Cortex of kidney (tissue), 1 donor: ENCODE results near the gene AHNAK2.
A peak's percentile ranks its signal among the peaks of the same experiment; 100 is the strongest.
"Not testable (repeated sequence)": the region's sequence is repeated elsewhere in the genome, so short reads cannot be mapped to it uniquely, and the experiment has no call there.

ENCODE experiments used
- DNase-seq: peaks from one replicate; lab custom pipeline; 2025; lab: John Stamatoyannopoulos, UW

AHNAK2 gene

GRCh38 chr14:104977681-104978653, at the start of gene AHNAK2:
TSS of gene AHNAK2 (minus strand) at chr14:104978374. CDS start at chr14:104978237, 137 bp downstream.
- DNase-seq = no peak

- DNase-seq = not testable (repeated sequence)
Measured at GRCh38 chr14:105027718-105028117, 49.5 kb upstream of the AHNAK2 start.

GRCh38 chr14:105026802-105027563, 48.8 kb upstream of the AHNAK2 start:
- DNase-seq = no peak

DNA sequence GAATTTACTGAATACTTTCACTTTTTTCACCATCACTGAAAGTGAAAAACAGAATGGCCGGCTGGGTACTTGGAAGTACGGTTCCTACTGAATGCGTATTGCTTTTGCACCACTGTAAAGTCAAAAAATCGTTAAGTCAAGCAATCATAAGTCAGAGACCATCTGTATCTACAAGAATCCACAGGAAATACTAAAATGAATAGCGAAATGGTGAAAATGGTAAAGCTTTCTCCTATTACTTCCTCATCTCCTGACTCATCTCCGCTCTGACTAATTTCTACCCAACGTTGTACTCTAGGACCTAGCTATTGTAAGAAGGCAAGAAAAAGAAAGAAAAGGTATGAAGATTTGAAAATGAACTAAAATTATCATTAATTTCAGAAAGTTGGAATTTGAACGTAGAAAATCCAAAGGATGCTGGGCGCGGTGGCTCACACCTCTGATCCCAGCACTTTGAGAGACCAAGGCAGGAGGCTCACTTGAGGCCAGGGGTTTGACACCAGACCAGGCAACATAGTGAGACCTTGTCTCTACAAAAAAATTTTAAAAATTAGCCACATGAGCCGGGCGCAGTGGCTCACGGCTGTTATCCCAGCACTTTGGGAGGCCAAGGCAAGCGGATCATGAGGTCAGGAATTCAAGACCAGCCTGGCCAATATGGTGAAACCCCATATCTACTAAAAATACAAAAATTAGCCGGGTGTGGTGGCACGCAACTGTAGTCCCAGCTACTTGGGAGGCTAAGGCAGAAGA, 48.0 kb upstream of the AHNAK2 start:
- no peak for DNase-seq

GRCh38 chr14:105025429-105025828, 47.3 kb upstream of the AHNAK2 start:
- DNase-seq = no peak

DNA sequence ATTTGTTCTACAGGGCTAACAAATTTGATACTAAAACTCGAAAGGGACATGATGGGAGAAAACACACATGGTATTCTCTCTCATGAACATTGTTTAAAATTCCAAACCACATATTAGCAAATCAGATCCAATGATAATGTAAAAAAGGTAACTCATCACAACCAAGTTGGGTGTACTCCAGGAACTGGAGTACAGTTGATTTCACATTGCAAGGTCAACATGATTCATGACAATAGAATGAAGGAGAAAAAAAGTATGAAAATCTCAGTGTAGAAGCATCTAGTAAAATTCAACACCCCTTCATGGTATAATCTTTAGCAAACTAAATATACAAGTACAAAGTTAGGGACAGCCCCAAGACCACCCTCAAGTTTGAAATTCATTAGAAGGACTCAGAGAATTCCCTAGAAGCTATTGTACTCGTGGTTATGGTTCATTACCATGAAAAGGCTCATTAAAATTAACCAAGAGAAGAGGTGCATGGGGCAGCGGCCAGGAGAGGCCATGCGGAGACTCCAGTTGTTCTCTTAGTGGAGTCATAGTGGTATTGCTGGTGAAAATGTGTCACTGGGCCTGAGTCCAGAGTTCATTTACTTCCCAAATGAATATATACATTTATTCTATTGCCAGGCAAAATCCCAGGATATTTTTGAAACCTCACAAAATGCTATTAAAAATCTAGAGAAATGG, 45.8 kb upstream of the AHNAK2 start:
- DNase-seq = no peak

DNA sequence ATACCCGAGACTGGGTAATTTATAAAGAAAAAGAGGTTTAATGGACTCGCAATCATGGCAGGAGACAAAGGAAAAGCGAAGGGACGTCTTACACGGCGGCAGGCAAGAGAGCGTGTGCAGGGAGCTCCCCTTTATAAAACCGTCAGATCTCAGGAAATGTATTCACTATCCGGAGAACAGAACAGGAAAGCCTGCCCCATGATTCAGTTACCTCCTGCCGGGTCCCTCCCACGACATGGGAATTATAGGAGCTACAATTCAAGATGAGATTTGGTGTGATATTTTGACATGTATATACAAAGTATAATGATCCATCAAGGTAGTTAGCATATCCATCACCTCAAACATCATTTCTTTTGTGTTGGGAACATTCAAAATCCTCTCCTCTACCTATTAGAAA, 45.0 kb upstream of the AHNAK2 start:
- DNase-seq = no peak

DNA sequence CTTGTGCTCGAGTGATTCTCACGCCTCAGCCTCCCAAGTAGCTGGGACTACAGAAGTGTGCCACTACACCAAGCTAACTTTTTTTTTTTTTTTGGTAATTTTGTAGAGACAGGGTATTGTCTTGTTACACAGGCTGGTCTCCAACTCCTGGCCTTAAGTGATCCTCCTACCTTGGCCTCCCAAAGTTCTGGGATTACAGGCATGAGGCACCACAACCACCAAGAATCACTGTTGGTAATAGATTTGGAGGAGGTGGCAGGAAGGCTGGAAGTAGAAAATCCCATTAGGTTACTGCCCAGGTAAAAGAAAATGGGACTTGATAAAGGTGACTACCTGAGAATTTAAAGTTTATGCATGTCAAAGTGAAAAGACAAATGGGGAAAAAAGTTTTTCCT, 44.1 kb upstream of the AHNAK2 start:
- no peak for DNase-seq

DNA sequence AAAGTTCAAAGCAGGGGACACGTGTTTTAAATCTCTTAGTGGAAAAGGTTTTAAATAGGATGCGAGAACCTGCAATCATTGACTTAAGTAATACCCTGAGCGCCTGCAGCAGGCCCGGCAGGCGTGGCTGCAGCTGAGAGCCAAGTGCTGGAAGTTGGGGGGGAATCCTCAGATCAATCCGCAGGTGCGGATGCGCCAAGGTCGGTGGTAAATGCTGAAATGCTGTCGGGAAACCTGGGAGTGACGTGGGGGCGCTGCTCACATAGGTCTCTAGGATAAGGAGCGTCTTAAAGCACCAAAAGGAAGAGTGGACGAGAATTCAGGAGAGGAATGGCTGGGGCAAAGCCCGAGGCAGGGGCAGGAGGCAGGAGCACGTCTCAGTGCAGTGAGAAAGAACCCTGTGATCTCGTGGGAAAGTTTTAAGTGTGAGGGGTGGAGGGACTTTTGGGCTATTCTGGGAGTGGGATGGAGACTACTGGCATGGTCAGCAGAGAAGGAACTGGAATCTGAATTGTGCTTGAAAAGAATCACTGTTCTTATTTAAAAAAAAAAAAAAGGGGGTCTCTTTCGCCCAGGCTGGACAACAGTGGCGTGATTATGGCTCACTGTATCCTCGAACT, 43.6 kb upstream of the AHNAK2 start:
- no peak for DNase-seq

- peak; percentile 98 for DNase-seq
Measured at GRCh38 chr14:105020815-105021655, 42.9 kb upstream of the AHNAK2 start, which contains the start of gene CDCA4. TSS of gene CDCA4 (minus strand) at chr14:105021083. CDS start at chr14:105011929, 9,154 bp downstream.

GRCh38 chr14:105019861-105020814, 42.0 kb upstream of the AHNAK2 start:
- DNase-seq = no peak

DNA sequence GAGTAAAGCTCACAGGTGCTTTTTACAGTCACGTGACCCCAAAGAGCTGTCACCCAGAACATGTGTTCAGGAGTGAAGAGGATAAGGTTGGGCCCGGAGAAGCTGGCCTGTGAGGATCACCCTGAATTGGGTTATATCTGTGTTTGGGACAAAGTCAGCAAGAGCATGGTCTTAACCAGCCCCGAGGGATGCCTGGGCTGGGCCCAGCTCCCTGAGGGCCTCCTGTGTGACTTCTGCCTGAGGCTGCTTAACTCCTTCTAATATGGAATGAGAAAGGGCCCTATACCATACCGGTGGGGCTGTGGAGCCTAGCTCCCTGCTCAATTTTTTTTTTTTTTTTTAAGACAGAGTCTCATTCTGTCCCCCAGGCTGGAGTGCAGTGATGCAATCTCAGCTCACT, 40.2 kb upstream of the AHNAK2 start:
- no peak for DNase-seq

- DNase-seq = no peak
Measured at GRCh38 chr14:105015905-105016304, 37.7 kb upstream of the AHNAK2 start.

GRCh38 chr14:105015242-105015641, 37.1 kb upstream of the AHNAK2 start:
- no peak for DNase-seq

- no peak for DNase-seq
Measured at GRCh38 chr14:105014631-105015030, 36.5 kb upstream of the AHNAK2 start.

DNA sequence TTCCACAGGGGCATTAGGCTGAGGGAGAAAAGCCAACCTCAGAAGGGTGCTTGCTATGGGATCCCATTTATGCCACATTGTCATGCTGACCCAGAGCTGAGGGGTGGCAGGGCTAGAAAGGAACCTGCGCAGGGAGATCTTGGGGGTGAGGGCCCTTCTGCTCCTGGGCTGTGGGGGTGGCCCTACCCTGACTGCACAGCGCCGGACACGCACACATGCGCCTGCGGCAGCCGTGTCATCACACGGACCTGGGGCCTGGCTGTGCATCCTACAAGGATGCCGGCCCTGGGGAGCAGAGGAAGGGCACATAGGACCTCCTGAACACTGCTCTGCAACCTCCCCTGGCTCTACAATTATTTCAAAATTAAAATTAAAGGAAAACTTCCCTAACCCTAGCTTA, 35.9 kb upstream of the AHNAK2 start:
- no peak for DNase-seq

- DNase-seq = no peak
Measured at GRCh38 chr14:105013150-105013785, 35.1 kb upstream of the AHNAK2 start.
